Mucosa of rectum (tissue), 2 donors: ENCODE data around the gene TMEM131L.
A peak's percentile ranks its signal among the peaks of the same experiment; 100 is the strongest.
"Not testable (repeated sequence)": the region's sequence is repeated elsewhere in the genome, so short reads cannot be mapped to it uniquely, and the experiment has no call there.

Experiments used
- H3K27ac ChIP-seq, 2 donors: one replicate each; pipeline ENCODE4 v1.7.0; 2013; ENCODE audit warnings: inconsistent platforms in 2 of 2, low read depth in 2 of 2, low read length in 2 of 2
- H3K27me3 ChIP-seq, 2 donors: one replicate each; pipeline ENCODE4 v1.7.0; 2013; ENCODE audit warnings: low read length in 2 of 2; ENCODE audit not compliant: control insufficient read depth in 2 of 2, insufficient read depth in 2 of 2
- H3K36me3 ChIP-seq, 2 donors: one replicate each; pipeline ENCODE4 v1.7.0; 2013; ENCODE audit warnings: low read length in 2 of 2; ENCODE audit not compliant: control insufficient read depth in 2 of 2, insufficient read depth in 2 of 2
- H3K4me1 ChIP-seq, 2 donors: one replicate each; pipeline ENCODE4 v1.7.0; 2013; ENCODE audit warnings: low read length in 2 of 2, mild to moderate bottlenecking in 1 of 2; ENCODE audit not compliant: control insufficient read depth in 2 of 2, insufficient read depth in 2 of 2
- H3K4me3 ChIP-seq, 2 donors: one replicate each; pipeline ENCODE4 v1.7.0; 2013; ENCODE audit warnings: low read length in 2 of 2
- H3K9ac ChIP-seq, 2 donors: one replicate each; pipeline ENCODE4 v1.7.0; 2013; ENCODE audit warnings: low read length in 2 of 2, low read depth in 1 of 2, mild to moderate bottlenecking in 1 of 2
- H3K9me3 ChIP-seq, 2 donors: one replicate each; pipeline ENCODE4 v1.7.0; 2013; ENCODE audit warnings: low read length in 2 of 2; ENCODE audit not compliant: control insufficient read depth in 2 of 2
- donor health status: healthy.
- donor health status: Normal muscosa, but diverticular disease.

TMEM131L gene

DNA sequence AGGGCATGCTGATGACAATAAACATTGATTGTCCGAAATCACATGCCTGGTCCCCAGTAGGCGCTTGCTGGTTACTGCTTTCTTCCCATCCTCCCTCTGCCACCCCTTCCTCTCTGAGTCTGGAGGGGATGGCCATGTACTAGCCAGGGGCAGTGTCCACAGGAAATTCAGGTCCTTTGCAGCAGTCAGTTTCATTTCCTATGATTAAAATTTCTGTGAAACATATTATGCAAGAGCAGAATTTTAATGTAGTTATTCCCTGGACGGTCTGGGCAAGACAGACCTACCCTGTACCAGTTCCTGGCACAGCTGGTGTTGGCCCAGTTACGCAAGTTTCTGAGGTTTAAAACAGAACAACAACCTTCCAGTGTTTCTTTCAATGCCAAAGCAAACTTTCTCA is 189.8 kb downstream of the TMEM131L start:
- no peaks in the 10 kb centered on the region for H3K9me3 ChIP-seq
- H3K4me3 ChIP-seq = no peak overlapping the region
- H3K27me3 ChIP-seq = no peaks in the 10 kb centered on the region
- H3K4me1 ChIP-seq = no peaks in the 10 kb centered on the region
- no peaks in the 10 kb centered on the region for H3K36me3 ChIP-seq
- H3K27ac ChIP-seq = no peak overlapping the region
- no peak overlapping the region for H3K9ac ChIP-seq

DNA sequence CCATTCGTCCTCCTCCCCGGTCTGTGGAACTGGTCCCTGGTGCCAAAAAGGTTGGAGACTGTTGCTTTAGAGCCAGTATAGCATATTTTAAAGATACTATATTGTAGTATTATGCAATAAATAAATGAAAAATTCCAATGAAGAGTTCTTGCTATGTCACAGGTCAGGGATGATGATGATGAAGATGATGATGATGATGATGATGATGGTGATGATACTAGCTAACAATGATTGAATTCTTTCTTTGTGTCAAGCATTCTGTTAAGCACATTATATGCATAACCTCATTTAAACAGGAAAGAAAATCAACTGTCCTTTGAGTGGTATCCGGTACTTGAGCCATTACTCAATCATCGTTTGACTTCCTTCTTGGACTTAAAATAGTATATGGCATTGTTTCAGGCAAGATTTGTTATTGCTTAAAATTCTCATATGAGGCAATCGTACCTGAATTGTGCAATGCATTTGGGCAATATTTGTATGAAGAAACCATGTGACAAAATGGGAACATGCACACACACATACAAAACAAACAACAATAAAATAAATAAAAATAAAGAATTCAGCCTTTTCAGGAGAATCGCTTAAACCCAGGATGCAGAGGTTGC is 195.2 kb downstream of the TMEM131L start:
- Histone ChIP-seq H3K27ac (peak overlapping the region in 1 of 2 donors; percentile 44), H3K27me3 (no peaks in the 10 kb centered on the region), H3K36me3 (no peaks in the 10 kb centered on the region), H3K4me3 (no peak overlapping the region), H3K9ac (no peak overlapping the region), H3K9me3 (no peaks in the 10 kb centered on the region), H3K4me1 (no peaks in the 10 kb centered on the region)

DNA sequence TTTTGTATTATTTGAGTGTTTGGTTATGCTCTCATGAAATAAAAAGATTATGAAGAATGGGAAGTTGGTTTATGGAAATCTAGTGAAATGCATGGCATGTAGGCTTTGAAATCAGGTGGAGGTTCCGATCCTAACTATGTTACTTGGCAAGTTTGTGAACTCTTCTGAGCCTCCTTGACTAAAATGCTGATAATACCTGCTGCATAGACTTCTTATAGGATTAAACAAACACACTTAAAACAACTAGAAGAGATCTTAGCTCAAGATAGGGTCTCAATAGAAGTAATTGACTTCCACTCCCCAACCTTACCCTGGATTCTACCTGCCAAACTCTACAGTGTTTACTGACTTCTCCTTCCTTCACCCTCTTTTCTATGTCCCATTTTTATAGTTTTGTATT is 195.7 kb downstream of the TMEM131L start:
- Histone ChIP-seq H3K4me1 (no peaks in the 10 kb centered on the region), H3K9me3 (no peaks in the 10 kb centered on the region), H3K36me3 (no peaks in the 10 kb centered on the region), H3K9ac (no peak overlapping the region), H3K4me3 (no peak overlapping the region), H3K27me3 (no peaks in the 10 kb centered on the region), H3K27ac (no peak overlapping the region)

DNA sequence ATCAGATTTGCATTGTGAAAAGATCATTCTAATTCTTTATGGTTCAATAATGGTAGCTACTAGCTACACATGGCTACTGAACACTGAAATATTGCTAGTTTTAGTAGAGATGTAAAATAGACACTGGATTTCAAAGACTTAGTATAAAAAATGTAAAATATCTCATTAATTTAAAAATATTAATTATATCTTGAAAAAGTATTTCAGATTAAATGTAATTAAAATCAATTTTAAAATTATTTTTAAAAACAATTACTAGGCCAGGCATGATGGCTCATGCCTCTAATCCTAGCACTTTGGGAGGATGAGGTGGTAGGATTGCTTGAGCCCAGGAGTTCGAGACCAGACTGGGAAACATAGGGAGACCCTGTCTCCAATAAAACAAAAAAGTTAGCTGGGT is 197.5 kb downstream of the TMEM131L start:
- H3K4me1 ChIP-seq = no peaks in the 10 kb centered on the region
- H3K9ac ChIP-seq = no peak overlapping the region
- H3K36me3 ChIP-seq = no peaks in the 10 kb centered on the region
- H3K4me3 ChIP-seq = no peak overlapping the region
- H3K9me3 ChIP-seq = no peaks in the 10 kb centered on the region
- H3K27me3 ChIP-seq = no peaks in the 10 kb centered on the region
- H3K27ac ChIP-seq = no peak overlapping the region

DNA sequence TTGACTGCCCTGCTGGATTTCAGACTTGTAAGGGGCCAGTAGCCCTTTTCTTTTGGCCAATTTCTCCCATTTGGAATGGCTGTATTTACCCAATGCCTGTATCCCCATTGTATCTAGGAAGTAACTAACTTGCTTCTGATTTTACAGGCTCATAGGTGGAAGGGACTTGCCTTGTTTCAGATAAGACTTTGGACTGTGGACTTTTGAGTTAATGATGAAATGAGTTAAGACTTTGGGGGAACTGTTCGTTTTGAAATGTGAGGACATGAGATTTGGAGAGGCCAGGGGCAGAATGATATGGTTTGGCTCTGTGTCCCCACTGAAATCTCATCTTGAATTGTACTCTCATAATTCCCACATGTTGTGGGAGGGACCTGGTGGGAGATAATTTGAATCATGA is 200.3 kb downstream of the TMEM131L start:
- H3K36me3 ChIP-seq, H3K27ac ChIP-seq, H3K9ac ChIP-seq, H3K4me3 ChIP-seq, H3K4me1 ChIP-seq, H3K9me3 ChIP-seq, H3K27me3 ChIP-seq: not testable (repeated sequence)

DNA sequence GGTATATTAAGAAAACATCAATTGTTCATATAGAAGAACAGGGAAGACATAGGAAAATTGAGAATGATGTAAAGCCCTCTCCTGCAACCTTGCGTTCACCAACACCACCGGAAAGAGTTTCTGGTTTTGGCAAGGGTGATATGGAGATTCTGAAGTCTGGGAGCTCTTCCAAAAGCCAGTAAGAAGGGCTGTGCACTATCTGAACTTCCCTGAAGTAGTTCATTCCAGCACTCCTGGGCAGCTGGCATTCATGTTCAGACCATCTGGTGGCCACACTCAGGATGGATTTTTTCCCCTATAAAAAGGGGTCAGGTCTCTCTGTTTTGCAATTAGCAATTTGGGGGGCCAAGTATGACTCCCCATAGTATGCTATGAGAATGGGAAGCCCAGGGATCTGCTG is 202.5 kb downstream of the TMEM131L start:
- Histone ChIP-seq H3K9me3 (no peaks in the 10 kb centered on the region), H3K36me3 (no peaks in the 10 kb centered on the region), H3K27me3 (no peaks in the 10 kb centered on the region), H3K27ac (no peak overlapping the region), H3K4me1 (no peaks in the 10 kb centered on the region), H3K9ac (no peak overlapping the region), H3K4me3 (no peak overlapping the region)

DNA sequence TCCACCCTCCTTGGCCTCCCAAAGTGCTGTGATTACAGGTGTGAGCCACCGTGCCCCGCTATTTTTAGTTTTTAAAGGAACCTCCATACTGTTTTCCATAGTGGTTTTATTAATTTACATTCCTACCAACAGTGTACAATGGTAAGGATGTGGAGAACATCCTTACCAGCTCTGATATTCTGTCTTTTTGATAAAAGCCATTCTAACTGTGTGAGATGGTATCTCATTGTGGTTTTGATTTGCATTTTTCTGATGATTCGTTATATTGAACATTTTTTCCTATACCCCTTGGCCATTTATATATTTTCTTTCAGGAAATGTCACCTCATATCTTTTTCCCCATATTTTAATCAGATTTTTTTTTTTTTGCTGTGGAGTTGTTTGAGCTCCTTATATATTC is 203.7 kb downstream of the TMEM131L start:
- Histone ChIP-seq H3K4me3 (no peak overlapping the region), H3K4me1 (no peaks in the 10 kb centered on the region), H3K9ac (no peak overlapping the region), H3K27ac (no peak overlapping the region), H3K36me3 (no peaks in the 10 kb centered on the region), H3K9me3 (no peaks in the 10 kb centered on the region), H3K27me3 (no peaks in the 10 kb centered on the region)

DNA sequence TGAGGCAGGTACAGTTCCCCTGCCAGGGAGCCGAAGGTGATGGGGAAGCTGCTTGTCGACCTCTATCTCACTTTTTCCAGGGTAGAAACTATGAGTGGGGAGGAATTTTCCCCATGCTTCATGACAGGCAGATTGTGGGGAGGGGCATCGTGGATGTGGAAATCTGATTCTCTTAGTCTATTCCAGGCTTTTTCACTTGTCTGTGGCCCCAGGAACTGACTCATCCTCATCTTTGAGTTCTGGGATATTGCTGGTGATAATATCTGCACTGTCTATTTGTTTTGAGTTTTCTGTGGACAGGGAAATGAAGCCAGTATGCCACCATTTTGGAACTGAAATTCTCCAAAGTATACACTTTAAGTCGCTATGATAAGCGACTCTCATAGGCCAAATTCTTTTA is 210.3 kb downstream of the TMEM131L start:
- H3K4me1 ChIP-seq = no peaks in the 10 kb centered on the region
- H3K27me3 ChIP-seq = peaks cover 0 to 4% of the 10 kb centered on the region in 2 donors
- no peak overlapping the region for H3K27ac ChIP-seq
- H3K36me3 ChIP-seq = no peaks in the 10 kb centered on the region
- H3K9me3 ChIP-seq = no peaks in the 10 kb centered on the region
- no peak overlapping the region for H3K9ac ChIP-seq
- no peak overlapping the region for H3K4me3 ChIP-seq

DNA sequence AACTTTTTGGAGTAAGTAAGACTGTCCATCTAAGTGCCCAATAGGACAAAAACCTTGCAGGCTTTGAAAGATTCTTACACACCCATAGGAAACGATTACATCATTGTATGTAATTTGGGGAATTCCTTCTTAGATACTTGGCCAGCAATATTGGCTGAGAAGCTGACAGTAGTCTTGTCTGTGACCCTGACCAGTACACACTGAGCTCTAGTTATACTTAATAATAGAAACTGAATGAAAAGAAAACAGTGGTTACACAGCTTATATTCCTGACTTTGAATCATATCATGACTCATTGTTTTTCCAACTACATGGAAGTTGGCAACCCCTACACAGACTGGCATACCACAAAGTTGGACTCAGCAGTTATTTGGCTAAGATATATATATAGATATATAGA is 210.8 kb downstream of the TMEM131L start:
- peaks cover 0 to 4% of the 10 kb centered on the region in 2 donors for H3K27me3 ChIP-seq
- H3K27ac ChIP-seq = no peak overlapping the region
- H3K9ac ChIP-seq = no peak overlapping the region
- H3K36me3 ChIP-seq = no peaks in the 10 kb centered on the region
- no peak overlapping the region for H3K4me3 ChIP-seq
- H3K4me1 ChIP-seq = no peaks in the 10 kb centered on the region
- H3K9me3 ChIP-seq = no peaks in the 10 kb centered on the region

DNA sequence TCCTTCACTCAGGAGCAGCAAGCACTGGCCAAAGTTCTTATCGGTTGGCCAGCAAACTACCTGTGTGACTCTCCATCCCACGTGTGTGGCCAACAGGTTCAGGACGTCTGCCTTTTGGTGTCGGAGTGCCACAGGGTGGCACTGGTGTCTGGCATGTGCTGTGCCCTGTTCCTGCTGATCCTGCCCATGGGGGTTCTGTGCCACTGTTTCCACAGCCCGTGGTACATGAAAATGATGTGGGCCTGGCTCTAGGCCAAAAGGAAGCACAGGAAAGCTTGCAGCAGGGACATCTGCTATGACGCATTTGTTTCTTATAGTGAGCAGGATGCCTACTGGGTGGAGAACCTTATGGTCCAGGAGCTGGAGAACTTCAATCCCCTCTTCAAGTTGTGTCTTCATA is 213.3 kb downstream of the TMEM131L start:
- Histone ChIP-seq H3K9me3 (no peaks in the 10 kb centered on the region), H3K27ac (no peak overlapping the region), H3K9ac (no peak overlapping the region), H3K27me3 (peaks cover 7 to 10% of the 10 kb centered on the region in 2 donors), H3K4me3 (no peak overlapping the region), H3K36me3 (no peaks in the 10 kb centered on the region), H3K4me1 (peaks cover 2 to 7% of the 10 kb centered on the region in 2 donors)

DNA sequence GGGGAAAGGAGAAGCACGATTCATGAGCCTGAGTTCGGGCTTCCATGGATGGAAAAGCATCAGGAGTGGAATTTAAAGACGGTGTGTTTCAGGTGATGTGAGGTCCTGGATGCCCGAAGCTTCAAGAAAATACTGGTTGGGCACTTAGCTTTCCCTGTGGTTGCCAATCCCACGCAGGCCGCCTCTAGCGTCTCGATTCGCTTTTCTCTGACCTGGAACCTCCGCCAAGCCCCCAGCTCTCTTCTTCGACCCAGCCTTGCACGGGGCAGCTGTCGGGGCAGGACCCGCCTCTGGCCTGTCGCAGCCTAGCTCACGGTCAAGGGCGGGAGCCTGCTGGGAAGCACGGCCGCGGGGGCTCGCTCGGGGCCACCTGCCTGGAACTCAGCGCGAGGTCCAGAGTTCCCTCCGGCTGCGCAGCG is 217.6 kb downstream of the TMEM131L start:
- Histone ChIP-seq H3K27ac (no peak overlapping the region), H3K27me3 (peaks cover 10 to 18% of the 10 kb centered on the region in 2 donors), H3K9me3 (peaks cover 4 to 8% of the 10 kb centered on the region in 2 donors), H3K36me3 (no peaks in the 10 kb centered on the region), H3K4me1 (peaks cover 6 to 12% of the 10 kb centered on the region in 2 donors), H3K9ac (peak overlapping the region in 1 of 2 donors; percentile 57), H3K4me3 (peak overlapping the region; percentile 65 to 67)
